H7 (cell line): ENCODE results near the gene NTF4. TPM values are rescaled to one million over a fixed set of nuclear protein-coding genes. Genes with fewer than 3 reads are reported as not detected.
"Not testable (repeated sequence)": the region's sequence is repeated elsewhere in the genome, so short reads cannot be mapped to it uniquely, and the experiment has no call there.

Experiments
- DNase-seq: peaks from one replicate; pipeline ENCODE4 v3.0.0; 2012
- H3K27me3 ChIP-seq: 2 replicates; pipeline ENCODE4 v1.6.0; 2011; ENCODE audit warnings: mild to moderate bottlenecking, low read length; ENCODE audit not compliant: control insufficient read depth, insufficient read depth
- H3K36me3 ChIP-seq: replicated peaks from 2 replicates; pipeline ENCODE4 v1.5.1; 2011; ENCODE audit warnings: low read length; ENCODE audit not compliant: control insufficient read depth, insufficient read depth
- H3K4me3 ChIP-seq: 2 replicates; pipeline ENCODE4 v1.5.1; 2011; ENCODE audit warnings: low read depth, mild to moderate bottlenecking, control low read depth, low read length, moderate library complexity; ENCODE audit not compliant: insufficient read depth
- total RNA-seq: library from RNA; depleted of rRNA; stranded (reverse); fragments of >200 nt; shearing (Covaris generic); gene quantifications from 2 replicates; pipeline ENCODE4 v1.2.3, GENCODE V29; 2014

NTF4 gene
- total RNA-seq, 1 experiment from 2014 or later, result 1.2 TPM

DNA sequence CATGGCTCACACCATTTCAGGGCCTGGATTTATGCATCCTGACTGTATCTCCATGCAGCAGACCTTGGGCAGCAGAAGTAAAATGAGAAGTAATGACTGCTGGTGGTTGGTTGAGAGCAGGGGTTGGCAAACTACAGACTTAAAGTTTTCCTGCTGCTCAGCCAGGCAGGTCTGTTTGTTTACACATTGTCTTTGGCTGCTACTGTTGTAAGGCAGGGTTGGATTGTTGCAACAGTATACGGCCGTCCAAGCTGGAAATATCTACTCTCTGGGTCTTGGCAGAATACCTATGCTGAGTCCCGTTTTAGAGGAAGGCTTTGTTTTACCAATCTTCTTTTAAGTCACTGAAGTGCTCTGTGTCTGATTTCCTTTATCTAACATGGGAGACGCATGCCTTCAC lies 34.2 kb upstream of the NTF4 start:
- H3K4me3 ChIP-seq, result no peak overlapping the region
- H3K27me3 ChIP-seq, result no peaks in the 10 kb centered on the region
- no peak for DNase-seq
- H3K36me3 ChIP-seq, result peaks cover 44% of the 10 kb centered on the region

- H3K4me3 ChIP-seq, result no peak overlapping the region
- H3K36me3 ChIP-seq, result peaks cover 43% of the 10 kb centered on the region
- no peaks in the 10 kb centered on the region for H3K27me3 ChIP-seq
- DNase-seq, result peak; percentile 92
These were observed 33.1 kb upstream of the NTF4 start for GRCh38 chr19:49097453-49098288.

- no peak for DNase-seq
- peaks cover 46% of the 10 kb centered on the region for H3K36me3 ChIP-seq
These were observed 30.2 kb upstream of the NTF4 start for GRCh38 chr19:49094505-49095482.

GRCh38 chr19:49092686-49093085 lies 28.1 kb upstream of the NTF4 start:
- no peak for DNase-seq
- Histone ChIP-seq H3K27me3 (no peaks in the 10 kb centered on the region), H3K4me3 (no peak overlapping the region), H3K36me3 (peaks cover 39% of the 10 kb centered on the region)

More at GRCh38 chr19:49094505-49095482, 30.2 kb upstream of the NTF4 start:
- Histone ChIP-seq H3K4me3 (no peak overlapping the region), H3K27me3 (no peaks in the 10 kb centered on the region)

DNA sequence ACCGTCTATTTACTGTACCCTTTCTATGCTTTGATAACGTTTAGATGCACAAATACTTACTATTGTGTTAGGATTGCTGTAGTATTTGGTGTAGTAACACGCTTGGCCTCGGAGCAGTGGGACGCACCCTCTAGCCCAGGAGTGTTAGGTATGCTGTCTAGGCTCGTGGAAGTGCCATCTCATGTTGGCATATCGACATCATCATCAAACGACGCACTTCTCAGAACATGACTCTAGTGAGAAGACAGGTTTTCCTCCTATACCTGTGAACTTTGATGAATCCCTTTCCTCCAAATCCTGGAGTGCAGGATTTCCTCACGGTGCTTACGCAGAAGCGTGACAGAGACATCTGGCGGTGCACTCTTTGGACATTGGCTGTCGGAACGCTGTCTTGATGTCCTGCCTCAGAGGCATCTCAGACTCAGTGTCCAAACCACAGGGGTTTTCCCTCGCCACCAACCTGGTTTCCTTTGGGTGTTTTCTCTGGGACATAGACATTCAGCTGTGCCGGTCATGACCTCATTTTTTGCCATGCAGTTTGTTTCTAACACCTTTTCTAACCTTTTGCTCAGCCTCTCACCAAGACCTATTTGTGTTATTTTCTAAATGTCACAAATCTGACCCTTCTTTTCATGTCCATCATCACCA lies 26.9 kb upstream of the NTF4 start:
- H3K36me3 ChIP-seq, result peaks cover 44% of the 10 kb centered on the region
- no peaks in the 10 kb centered on the region for H3K27me3 ChIP-seq
- no peak overlapping the region for H3K4me3 ChIP-seq
- no peak for DNase-seq

DNA sequence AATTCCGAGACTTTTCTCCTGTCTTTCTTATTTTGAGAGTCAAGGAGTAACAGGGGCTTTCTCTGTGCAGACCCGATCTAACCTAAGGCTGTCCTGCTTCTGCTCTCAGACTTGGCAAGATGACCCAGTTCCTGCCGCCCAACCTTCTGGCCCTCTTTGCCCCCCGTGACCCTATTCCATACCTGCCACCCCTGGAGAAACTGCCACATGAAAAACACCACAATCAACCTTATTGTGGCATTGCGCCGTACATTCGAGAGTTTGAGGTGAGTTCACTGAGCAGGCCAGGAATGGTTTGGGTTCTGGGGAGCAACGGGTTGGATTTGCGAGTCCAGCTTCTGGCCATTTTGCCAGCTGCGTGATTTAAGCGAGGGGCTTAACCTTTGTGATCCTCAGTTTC lies 21.7 kb upstream of the NTF4 start:
- Histone ChIP-seq H3K4me3 (peak overlapping the region; percentile 95), H3K36me3 (peaks cover 30% of the 10 kb centered on the region), H3K27me3 (no peaks in the 10 kb centered on the region)
- DNase-seq, result no peak

DNA sequence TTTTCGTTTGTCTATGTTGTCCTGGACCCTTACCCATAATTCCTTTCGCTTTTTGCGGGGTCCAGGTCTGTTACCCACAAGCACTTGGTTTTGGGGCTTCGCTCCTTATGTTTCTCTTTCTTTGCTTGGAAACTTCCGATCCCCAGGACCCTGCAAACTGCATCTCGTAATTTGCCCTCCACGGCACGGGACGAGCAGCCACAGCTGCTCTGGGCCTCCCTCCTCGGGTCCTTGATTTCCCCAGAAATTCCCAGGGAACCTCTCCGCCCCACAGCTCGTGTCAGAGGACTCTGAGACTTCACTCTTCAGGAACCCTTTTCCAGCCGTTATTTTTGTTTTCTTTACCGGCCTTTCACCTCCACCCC lies 21.2 kb upstream of the NTF4 start:
- DNase-seq, result peak; percentile 51
- Histone ChIP-seq H3K36me3 (peaks cover 29% of the 10 kb centered on the region), H3K27me3 (no peaks in the 10 kb centered on the region), H3K4me3 (peak overlapping the region; percentile 95)

DNA sequence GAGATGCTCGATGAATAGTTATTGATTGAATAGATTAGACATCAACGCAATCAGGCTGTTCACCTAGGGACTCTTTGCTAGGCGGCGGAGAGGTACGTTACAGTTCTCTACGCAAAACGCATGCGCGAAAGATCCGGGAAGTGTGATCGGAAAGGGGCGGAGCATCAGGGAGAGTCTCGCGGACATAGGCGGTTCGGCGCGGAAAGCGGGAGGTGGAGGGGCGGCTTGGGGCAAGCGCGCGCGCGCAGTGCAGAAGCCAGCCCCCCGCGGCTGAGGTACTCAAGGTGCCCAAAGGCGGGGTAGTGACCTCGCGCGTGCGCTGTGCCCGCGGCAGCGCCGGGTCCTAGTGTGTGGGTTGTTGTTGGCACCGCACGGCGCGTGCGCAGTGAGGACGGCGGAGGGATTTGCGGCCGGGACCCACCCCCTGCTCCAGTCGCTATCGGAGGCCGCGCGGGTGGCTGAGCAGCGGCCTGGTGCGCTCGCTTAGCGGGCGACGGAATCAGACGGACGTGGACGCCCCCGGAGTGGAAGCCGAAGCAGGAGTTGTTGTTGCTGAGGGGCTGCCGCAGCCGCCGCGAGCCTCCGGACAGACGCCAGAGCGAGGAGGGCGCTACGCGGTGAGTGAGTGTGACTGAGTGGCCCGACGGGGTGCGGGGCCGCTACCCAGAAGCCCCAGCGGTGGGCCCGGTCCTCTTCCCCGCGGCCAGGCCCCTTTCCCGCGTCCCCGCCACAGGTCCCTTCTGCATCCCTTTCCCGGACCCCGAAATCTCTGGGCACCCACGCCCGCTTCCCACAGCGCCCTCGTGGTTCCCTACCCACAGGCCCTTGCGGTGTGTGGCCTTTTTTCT lies 20.6 kb upstream of the NTF4 start, which contains the start of gene SNRNP70:
SNRNP70 (plus strand) TSS at position 432 of the 848 bp plus-strand sequence. CDS start 964 bp downstream, outside the sequence.
- peaks cover 23% of the 10 kb centered on the region for H3K36me3 ChIP-seq
- H3K27me3 ChIP-seq, result no peaks in the 10 kb centered on the region
- H3K4me3 ChIP-seq, result peak within 1 kb of the TSS; percentile 95
- peak; percentile 100 for DNase-seq

DNA sequence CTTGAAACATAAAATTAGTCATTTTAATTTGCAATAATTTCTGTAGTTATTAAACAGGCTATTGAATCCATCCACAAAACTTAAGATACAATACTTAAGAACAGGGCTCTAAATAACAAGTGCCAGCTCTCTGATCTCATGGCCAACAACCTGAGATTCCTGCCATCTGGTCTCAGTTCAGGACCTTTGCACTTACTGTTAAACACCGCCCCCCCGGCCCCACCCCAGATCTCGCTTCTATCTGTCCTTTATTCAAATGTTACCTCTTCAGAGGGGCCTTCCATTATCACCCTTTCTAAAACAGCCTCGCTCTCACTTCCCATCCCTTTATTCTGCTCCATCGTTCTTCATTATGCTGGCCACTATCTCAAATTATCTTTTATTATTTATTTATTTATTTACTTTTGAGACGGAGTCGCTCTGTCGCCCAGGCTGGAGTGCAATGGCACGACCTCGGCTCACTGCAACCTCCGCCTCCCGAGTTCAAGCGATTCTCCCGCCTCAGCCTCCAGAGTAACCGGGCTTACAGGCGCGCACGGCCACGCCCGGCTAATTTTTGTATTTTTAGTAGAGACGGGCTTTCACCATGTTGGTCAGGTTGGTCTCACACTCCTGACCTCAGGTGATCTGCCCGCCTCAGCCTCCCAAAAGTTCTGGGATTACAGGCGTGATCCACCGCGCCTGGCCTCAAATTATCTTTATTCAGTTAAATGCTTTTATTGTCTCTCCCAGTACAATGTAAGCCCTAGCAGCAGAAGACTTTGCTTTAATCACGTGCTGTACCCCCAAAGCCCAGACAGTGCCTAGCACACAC lies 19.8 kb upstream of the NTF4 start:
- no peak for DNase-seq
- Histone ChIP-seq H3K27me3 (no peaks in the 10 kb centered on the region), H3K4me3 (peak overlapping the region; percentile 95), H3K36me3 (peaks cover 19% of the 10 kb centered on the region)

GRCh38 chr19:49081273-49081672 lies 16.7 kb upstream of the NTF4 start:
- Histone ChIP-seq H3K27me3 (no peaks in the 10 kb centered on the region), H3K36me3 (peaks cover 2% of the 10 kb centered on the region; the same call in 1 of the 2 replicates), H3K4me3 (no peak overlapping the region)
- no peak for DNase-seq

GRCh38 chr19:49080392-49080791 lies 15.8 kb upstream of the NTF4 start:
- DNase-seq, result no peak
- Histone ChIP-seq H3K4me3 (no peak overlapping the region), H3K36me3 (no peaks in the 10 kb centered on the region), H3K27me3 (no peaks in the 10 kb centered on the region)

- DNase-seq, H3K36me3 ChIP-seq, H3K4me3 ChIP-seq: not testable (repeated sequence)
- peaks cover 36% of the 10 kb centered on the region for H3K27me3 ChIP-seq
These were observed 10.3 kb upstream of the NTF4 start for GRCh38 chr19:49074869-49075268.
